ENCODE data around the gene CYYR1.
"Not testable (repeated sequence)": the region's sequence is repeated elsewhere in the genome, so short reads cannot be mapped to it uniquely, and the experiment has no call there.

CYYR1 gene

GRCh38 chr21:26461500-26461899, 111.6 kb downstream of the CYYR1 start:
- H3K9me3 ChIP-seq (ENCODE audit: severe bottlenecking): no peaks in the 10 kb centered on the region
- no peak for DNase-seq
- TF ChIP-seq CTCF (IDR thresholded peaks at IDR 0.05; ENCODE audit: low read depth, low read length): no peak
- H3K4me3 ChIP-seq (ENCODE audit: low read depth, low read length): no peak overlapping the region
- no peaks in the 10 kb centered on the region for H3K36me3 ChIP-seq
- no peak overlapping the region for H3K27ac ChIP-seq
- H3K27me3 ChIP-seq (ENCODE audit: insufficient read depth, low read depth, severe bottlenecking): no peaks in the 10 kb centered on the region

GRCh38 chr21:26460621-26461020, 112.5 kb downstream of the CYYR1 start:
- Histone ChIP-seq H3K4me3 (ENCODE audit: low read depth, low read length) (no peak overlapping the region), H3K27ac (no peak overlapping the region), H3K27me3 (ENCODE audit: insufficient read depth, low read depth, severe bottlenecking) (no peaks in the 10 kb centered on the region), H3K9me3 (ENCODE audit: severe bottlenecking) (no peaks in the 10 kb centered on the region), H3K36me3 (no peaks in the 10 kb centered on the region)
- no peak for DNase-seq
- TF ChIP-seq CTCF (IDR thresholded peaks at IDR 0.05; ENCODE audit: low read depth, low read length): no peak

- H3K36me3 ChIP-seq; H3K27ac ChIP-seq; H3K27me3 ChIP-seq (ENCODE audit: insufficient read depth, low read depth, severe bottlenecking); DNase-seq; H3K4me3 ChIP-seq (ENCODE audit: low read depth, low read length); H3K9me3 ChIP-seq (ENCODE audit: severe bottlenecking): not testable (repeated sequence)
Observed at GRCh38 chr21:26458854-26459253, 114.2 kb downstream of the CYYR1 start.

GRCh38 chr21:26457817-26458216, 115.3 kb downstream of the CYYR1 start:
- TF ChIP-seq CTCF (IDR thresholded peaks at IDR 0.05; ENCODE audit: low read depth, low read length): no peak
- H3K27me3 ChIP-seq (ENCODE audit: insufficient read depth, low read depth, severe bottlenecking): no peaks in the 10 kb centered on the region
- no peak for DNase-seq
- H3K4me3 ChIP-seq (ENCODE audit: low read depth, low read length): no peak overlapping the region
- no peaks in the 10 kb centered on the region for H3K36me3 ChIP-seq
- H3K27ac ChIP-seq: no peak overlapping the region
- no peaks in the 10 kb centered on the region for H3K9me3 ChIP-seq (ENCODE audit: severe bottlenecking)

GRCh38 chr21:26453267-26453666, 119.8 kb downstream of the CYYR1 start:
- DNase-seq: peak; percentile 25
- no peak overlapping the region for H3K27ac ChIP-seq
- H3K36me3 ChIP-seq: no peaks in the 10 kb centered on the region
- no peak overlapping the region for H3K4me3 ChIP-seq (ENCODE audit: low read depth, low read length)
- no peaks in the 10 kb centered on the region for H3K9me3 ChIP-seq (ENCODE audit: severe bottlenecking)
- no peak for TF ChIP-seq CTCF (IDR thresholded peaks at IDR 0.05; ENCODE audit: low read depth, low read length)
- no peaks in the 10 kb centered on the region for H3K27me3 ChIP-seq (ENCODE audit: insufficient read depth, low read depth, severe bottlenecking)

GRCh38 chr21:26451081-26451740, 121.9 kb downstream of the CYYR1 start:
- Histone ChIP-seq H3K27ac (no peak overlapping the region), H3K9me3 (ENCODE audit: severe bottlenecking) (no peaks in the 10 kb centered on the region), H3K4me3 (ENCODE audit: low read depth, low read length) (no peak overlapping the region), H3K27me3 (ENCODE audit: insufficient read depth, low read depth, severe bottlenecking) (no peaks in the 10 kb centered on the region), H3K36me3 (no peaks in the 10 kb centered on the region)
- no peak for TF ChIP-seq CTCF (IDR thresholded peaks at IDR 0.05; ENCODE audit: low read depth, low read length)
- DNase-seq: no peak
